Activated naive CD4-positive, alpha-beta T cell treated with anti-CD3 and anti-CD28 coated beads for 36 hours (primary cell): Measurements from ENCODE around the gene SMIM17. TPM values are rescaled to one million over a fixed set of nuclear protein-coding genes. Genes with fewer than 3 reads are reported as not detected.
"Not testable (repeated sequence)": the region's sequence is repeated elsewhere in the genome, so short reads cannot be mapped to it uniquely, and the experiment has no call there.

Experiments used
- CTCF ChIA-PET: fragments of 350-600 bp; sonication (Branson Sonifier 250); formaldehyde crosslinking; loops from one replicate; lab custom pipeline; 2021; ENCODE audit warnings: antibody characterized with exemption; lab: Charles Lee
- DNase-seq: peaks from one replicate; pipeline ENCODE4 v3.0.0-alpha.2; 2020
- H3K27ac Mint-ChIP-seq: one replicate; pipeline ENCODE4 v1.8.0; 2021; ENCODE audit warnings: mild to moderate bottlenecking, mixed read lengths
- H3K27me3 Mint-ChIP-seq: one replicate; pipeline ENCODE4 v1.8.0; 2021; ENCODE audit warnings: low read depth, mixed read lengths
- H3K36me3 Mint-ChIP-seq: one replicate; pipeline ENCODE4 v1.8.0; 2021; ENCODE audit warnings: low read depth, mixed read lengths
- H3K4me1 Mint-ChIP-seq: one replicate; pipeline ENCODE4 v1.8.0; 2021; ENCODE audit warnings: low read depth, mixed read lengths
- H3K4me3 Mint-ChIP-seq: one replicate; pipeline ENCODE4 v1.8.0; 2021; ENCODE audit warnings: mild to moderate bottlenecking, moderate library complexity, mixed read lengths
- H3K9me3 Mint-ChIP-seq: one replicate; pipeline ENCODE4 v1.8.0; 2021; ENCODE audit warnings: mixed read lengths
- intact Hi-C: fragments of 100-400 bp; cut with micrococcal nuclease; formaldehyde crosslinking; loops from one replicate; pipeline ENCODE4 v1.15.1; 2023
- total RNA-seq, 2 experiments: library from RNA; stranded (reverse); gene quantifications; one replicate each; pipeline ENCODE4 v1.2.3, GENCODE V29; 2021

SMIM17 gene
- total RNA-seq, 2 experiments from 2014 or later, result not detected

DNA sequence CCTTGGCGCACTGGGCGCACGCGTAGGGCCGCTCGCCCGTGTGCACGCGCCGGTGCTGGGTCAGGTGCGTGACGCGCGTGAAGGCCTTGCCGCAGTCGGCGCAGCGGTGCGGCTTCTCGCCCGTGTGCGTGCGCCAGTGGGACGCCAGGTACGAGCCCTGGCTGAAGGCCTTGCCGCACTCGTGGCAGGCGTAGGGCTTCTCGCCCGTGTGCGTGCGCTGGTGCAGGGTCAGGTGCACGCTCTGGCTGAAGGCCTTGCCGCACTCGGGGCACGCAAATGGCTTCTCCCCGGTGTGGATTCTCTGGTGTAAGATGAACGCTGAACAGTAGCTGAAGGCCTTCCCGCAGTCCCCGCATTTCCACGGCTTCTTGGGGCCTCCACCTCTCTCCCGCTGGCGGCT lies 21.6 kb downstream of the SMIM17 start:
- Mint-ChIP-seq H3K36me3 (peaks cover 44% of the 10 kb centered on the region), H3K27me3 (no peaks in the 10 kb centered on the region), H3K4me3 (no peak overlapping the region), H3K27ac (no peak overlapping the region), H3K4me1 (no peaks in the 10 kb centered on the region), H3K9me3 (peaks cover 30% of the 10 kb centered on the region)
- intact Hi-C loops, result no loop called here
- no peak for DNase-seq
- CTCF ChIA-PET, result no interaction called here

DNA sequence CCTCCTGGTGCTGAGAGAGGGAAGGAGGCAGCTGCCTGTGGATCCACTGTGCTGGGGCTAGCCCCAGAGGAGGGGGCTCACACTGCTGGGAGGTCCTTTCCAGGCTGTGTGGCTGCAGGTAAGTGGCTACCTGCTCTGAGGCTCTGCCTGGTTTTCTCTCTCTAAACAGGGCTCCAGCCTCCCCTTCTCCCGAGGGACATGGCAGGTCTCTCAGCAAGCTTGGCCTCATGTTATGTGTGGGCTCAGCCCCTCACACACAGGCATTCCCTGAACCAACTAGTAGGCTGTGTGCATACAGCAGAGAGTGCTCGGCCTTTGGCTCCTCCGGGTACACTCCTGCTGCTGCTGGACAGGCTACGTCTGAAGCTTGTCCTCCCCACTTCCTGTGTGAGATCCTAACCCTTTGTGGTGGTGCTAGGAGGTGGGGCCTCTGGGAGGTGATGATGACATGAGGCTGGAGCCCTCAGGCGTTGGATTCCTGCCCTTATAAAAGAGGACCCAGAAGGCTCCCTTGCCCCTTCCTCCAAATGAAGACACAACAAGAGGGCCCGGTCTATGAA lies 24.4 kb downstream of the SMIM17 start:
- CTCF ChIA-PET, result no interaction called here
- no peaks in the 10 kb centered on the region for H3K27me3 Mint-ChIP-seq

DNA sequence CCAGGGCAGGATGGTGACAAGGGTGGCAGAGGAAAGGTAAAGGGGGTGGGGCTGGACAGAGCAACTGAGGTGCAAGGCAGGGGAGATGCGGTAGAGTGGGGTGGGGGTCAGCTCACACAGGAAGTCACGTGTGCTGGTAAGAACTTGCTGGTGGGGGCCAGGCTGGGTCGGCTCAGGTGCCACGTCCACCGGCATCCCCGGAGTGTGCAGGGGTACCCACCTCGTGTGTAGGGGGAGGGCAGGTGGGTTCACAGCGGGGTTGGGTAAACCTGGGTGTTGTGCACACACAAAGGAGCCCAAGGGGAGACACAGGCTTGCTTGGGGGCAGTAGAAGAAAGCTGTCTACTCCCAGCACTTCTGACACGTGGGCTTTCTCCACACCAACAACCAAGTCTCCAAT lies 25.7 kb downstream of the SMIM17 start:
- H3K27ac Mint-ChIP-seq, result no peak overlapping the region
- DNase-seq, result no peak
- H3K9me3 Mint-ChIP-seq, result peaks cover 26% of the 10 kb centered on the region
- intact Hi-C loops, result no loop called here
- CTCF ChIA-PET, result no interaction called here
- H3K4me1 Mint-ChIP-seq, result peaks cover 12% of the 10 kb centered on the region
- no peak overlapping the region for H3K4me3 Mint-ChIP-seq
- H3K36me3 Mint-ChIP-seq, result peaks cover 30% of the 10 kb centered on the region
- no peaks in the 10 kb centered on the region for H3K27me3 Mint-ChIP-seq

More for the DNA sequence above, 24.4 kb downstream of the SMIM17 start:
- H3K9me3 Mint-ChIP-seq, result peaks cover 30% of the 10 kb centered on the region
- peaks cover 36% of the 10 kb centered on the region for H3K36me3 Mint-ChIP-seq
- intact Hi-C loops, result no loop called here
- no peak for DNase-seq
- no peak overlapping the region for H3K27ac Mint-ChIP-seq
- H3K4me1 Mint-ChIP-seq, result peaks cover 12% of the 10 kb centered on the region
- H3K4me3 Mint-ChIP-seq, result no peak overlapping the region

DNA sequence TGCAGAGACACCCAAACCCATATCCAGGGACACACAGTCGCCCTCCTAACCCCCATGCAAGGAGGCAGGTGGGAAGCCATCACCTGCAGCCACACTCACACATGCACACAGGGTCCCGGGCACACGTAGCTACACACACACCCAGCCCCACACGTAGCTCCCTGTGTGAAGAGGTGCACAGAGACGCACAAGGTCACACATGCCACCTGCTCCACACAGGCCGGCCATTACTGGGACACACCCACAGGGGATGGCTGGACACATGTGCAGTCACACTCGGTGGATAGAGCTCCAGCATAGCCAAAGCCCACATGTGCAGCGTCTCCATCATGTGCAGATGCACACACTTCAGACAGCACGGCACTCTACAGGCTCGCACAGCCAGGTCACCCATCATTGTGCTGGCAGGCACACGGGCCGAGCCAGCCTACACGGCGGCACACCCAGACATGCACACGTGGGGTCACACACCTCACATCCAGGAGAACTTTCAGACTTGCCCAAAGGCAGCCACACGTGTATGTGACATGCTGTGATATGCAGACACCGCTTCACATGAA lies 27.5 kb downstream of the SMIM17 start:
- Mint-ChIP-seq H3K27me3 (no peaks in the 10 kb centered on the region), H3K4me3 (peak overlapping the region; percentile 88), H3K4me1 (peaks cover 12% of the 10 kb centered on the region), H3K27ac (no peak overlapping the region), H3K9me3 (peaks cover 16% of the 10 kb centered on the region), H3K36me3 (peaks cover 17% of the 10 kb centered on the region)
- CTCF ChIA-PET, result no interaction called here
- DNase-seq, result no peak
- intact Hi-C loops, result loop anchor here (2.0 kb wide), 1 partner anchor 278 kb away; the partner anchor contains the start of gene ZNF582

DNA sequence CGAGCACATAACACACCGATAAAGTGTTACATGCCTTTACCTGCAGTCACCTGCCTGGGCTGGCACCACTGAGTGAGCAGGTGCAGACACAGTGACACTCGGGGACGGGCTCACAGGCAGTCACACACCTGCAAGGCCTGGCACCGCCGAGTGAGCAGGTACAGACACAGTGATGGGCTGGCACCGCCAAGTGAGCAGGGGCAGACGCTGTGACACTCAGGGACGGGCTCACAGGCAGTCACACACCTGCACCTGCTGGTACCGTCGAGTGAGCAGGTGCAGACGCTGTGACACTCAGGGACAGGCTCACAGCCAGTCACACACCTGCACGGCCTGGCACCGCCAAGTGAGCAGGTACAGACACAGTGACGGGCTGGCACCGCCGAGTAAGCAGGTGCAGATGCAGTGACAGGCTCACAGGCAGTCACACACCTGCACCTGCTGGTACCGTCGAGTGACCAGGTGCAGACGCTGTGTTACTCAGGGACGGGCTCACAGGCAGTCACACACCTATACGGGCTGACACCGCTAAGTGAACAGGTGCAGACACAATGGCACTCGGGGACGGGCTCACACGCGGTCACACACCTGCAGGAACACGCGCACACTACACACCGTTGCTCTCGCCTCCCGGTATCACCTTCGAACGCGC lies 28.1 kb downstream of the SMIM17 start:
- intact Hi-C loops, result loop anchor here (2.0 kb wide), 1 partner anchor 278 kb away; the partner anchor contains the start of gene ZNF582
- H3K4me3 Mint-ChIP-seq, result peak overlapping the region; percentile 88
- peak overlapping the region; percentile 63 for H3K27ac Mint-ChIP-seq
- H3K36me3 Mint-ChIP-seq, result peaks cover 15% of the 10 kb centered on the region
- DNase-seq, result no peak
- CTCF ChIA-PET, result no interaction called here
- H3K27me3 Mint-ChIP-seq, result no peaks in the 10 kb centered on the region
- H3K9me3 Mint-ChIP-seq, result peaks cover 16% of the 10 kb centered on the region
- peaks cover 12% of the 10 kb centered on the region for H3K4me1 Mint-ChIP-seq

DNA sequence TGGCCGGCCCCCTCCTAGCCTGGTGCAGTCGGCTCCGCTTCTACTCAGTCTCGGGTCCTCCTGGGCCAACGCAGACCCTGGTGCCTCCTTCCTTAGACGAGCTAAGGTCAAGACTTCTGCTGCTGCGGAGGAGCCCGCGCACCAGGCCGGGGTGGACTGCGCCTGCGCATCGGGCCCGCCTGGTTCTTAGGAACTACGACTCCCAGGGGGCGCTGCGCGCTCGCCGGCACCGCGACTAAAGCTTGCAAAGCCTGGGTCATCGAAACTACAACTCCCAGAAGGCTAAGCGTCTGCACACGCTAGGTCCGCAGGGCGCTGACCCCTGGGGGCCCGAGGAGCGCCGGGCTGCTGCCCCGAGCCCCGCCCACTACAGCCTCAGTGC lies 28.6 kb downstream of the SMIM17 start, which contains the start of gene ZNF835:
Gene ZNF835 (minus strand): TSS at position 145 of the 382 bp plus-strand sequence. CDS start 6,559 bp downstream, outside the sequence.
- peak within 1 kb of the TSS; percentile 63 for H3K27ac Mint-ChIP-seq
- intact Hi-C loops, result loop anchor here (2.0 kb wide), 1 partner anchor 279 kb away; the partner anchor contains the start of gene ZNF582
- H3K27me3 Mint-ChIP-seq, result no peaks in the 10 kb centered on the region
- DNase-seq, result peak; percentile 85
- H3K4me1 Mint-ChIP-seq, result peaks cover 12% of the 10 kb centered on the region
- H3K4me3 Mint-ChIP-seq, result peak within 1 kb of the TSS; percentile 88
- peaks cover 15% of the 10 kb centered on the region for H3K36me3 Mint-ChIP-seq
- peaks cover 19% of the 10 kb centered on the region for H3K9me3 Mint-ChIP-seq
- CTCF ChIA-PET, result no interaction called here

DNA sequence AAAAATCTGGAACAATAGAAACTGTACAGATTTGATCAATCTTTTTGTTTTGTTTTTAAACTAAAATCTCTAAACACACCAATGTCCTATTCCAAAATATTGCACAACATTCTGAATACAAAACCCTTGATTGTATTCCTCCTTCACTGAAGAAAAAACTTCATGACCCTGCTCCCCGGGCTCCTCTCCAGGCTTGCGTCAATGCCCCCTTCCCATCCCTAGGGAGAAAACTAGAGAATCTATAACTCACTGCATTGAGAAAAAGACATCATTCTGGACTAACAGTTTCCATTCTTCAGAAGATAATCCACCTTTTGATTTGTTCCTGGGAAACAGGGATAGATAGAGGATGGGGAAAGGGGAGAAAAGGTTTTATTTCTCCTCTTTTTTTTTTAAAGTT lies 29.7 kb downstream of the SMIM17 start:
- DNase-seq, H3K27me3 Mint-ChIP-seq, H3K4me3 Mint-ChIP-seq, CTCF ChIA-PET, H3K27ac Mint-ChIP-seq, intact Hi-C loops: not testable (repeated sequence)
- Mint-ChIP-seq H3K9me3 (peaks cover 20% of the 10 kb centered on the region), H3K4me1 (peaks cover 12% of the 10 kb centered on the region), H3K36me3 (peaks cover 17% of the 10 kb centered on the region)

DNA sequence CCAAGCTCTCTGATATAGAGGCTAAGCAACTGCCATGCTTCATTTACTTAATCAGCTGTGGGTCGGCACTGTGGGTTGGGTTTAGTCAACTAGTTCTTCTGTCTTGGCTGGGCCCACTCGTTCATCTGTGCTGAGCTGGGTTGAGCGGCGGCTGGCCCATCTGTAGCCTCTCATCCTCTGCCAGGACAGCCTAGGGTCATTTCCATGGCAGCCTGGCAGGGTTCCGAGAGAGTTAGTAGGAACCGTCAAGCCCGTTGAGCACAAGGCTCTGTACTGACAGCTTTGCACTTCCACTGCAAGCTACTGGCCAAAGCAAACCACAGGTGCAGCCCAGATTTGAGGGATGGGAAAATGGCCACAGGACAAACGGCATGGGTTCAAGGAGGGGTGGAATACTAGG lies 35.2 kb downstream of the SMIM17 start:
- peaks cover 22% of the 10 kb centered on the region for H3K9me3 Mint-ChIP-seq
- no peaks in the 10 kb centered on the region for H3K4me1 Mint-ChIP-seq
- CTCF ChIA-PET, result no interaction called here
- no peak overlapping the region for H3K4me3 Mint-ChIP-seq
- intact Hi-C loops, result no loop called here
- H3K27me3 Mint-ChIP-seq, result no peaks in the 10 kb centered on the region
- DNase-seq, result no peak
- H3K27ac Mint-ChIP-seq, result no peak overlapping the region
- H3K36me3 Mint-ChIP-seq, result peaks cover 7% of the 10 kb centered on the region

DNA sequence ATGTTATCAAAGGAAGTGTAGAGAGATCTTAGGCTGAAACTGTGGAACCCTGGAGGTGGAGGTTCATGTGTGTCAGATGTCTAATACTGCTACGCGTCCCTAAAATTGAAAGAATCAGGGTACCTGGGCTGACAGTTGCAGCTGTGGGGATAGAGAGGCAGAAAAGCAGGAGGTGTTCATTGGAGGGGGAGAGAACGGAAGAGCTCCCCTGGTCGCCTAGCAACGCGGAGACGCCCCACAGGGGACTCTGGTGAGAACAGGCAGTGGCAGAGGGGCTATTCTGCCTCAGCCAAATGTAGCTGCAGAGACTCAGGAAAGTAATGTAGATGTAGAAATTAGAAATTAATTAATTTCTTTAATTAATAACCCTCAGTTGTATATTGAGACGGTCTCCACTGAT lies 38.7 kb downstream of the SMIM17 start:
- no peak overlapping the region for H3K27ac Mint-ChIP-seq
- no peaks in the 10 kb centered on the region for H3K4me1 Mint-ChIP-seq
- H3K4me3 Mint-ChIP-seq, result no peak overlapping the region
- no peak for DNase-seq
- H3K9me3 Mint-ChIP-seq, result peaks cover 35% of the 10 kb centered on the region
- intact Hi-C loops, result no loop called here
- H3K36me3 Mint-ChIP-seq, result peaks cover 12% of the 10 kb centered on the region
- H3K27me3 Mint-ChIP-seq, result no peaks in the 10 kb centered on the region
- CTCF ChIA-PET, result no interaction called here

DNA sequence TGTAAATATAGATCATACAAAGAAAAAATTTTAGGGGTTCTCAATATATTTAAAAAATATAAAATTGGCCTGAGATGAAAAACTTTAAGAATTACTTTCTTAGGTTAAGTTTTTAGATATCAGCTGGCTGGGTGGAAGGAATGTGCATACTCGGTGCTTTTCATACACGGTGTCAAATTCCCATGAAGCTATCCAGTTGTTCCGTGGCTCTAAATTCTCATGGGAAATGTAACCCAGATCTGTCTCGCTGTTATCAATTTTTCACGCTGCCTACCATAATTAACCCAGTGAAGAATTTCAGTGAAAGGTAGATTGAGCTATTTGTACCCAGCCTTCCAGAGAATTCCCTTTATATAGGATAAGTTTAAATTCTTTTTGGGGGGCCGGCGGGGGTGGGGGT lies 40.2 kb downstream of the SMIM17 start:
- no peak overlapping the region for H3K27ac Mint-ChIP-seq
- no peak for DNase-seq

DNA sequence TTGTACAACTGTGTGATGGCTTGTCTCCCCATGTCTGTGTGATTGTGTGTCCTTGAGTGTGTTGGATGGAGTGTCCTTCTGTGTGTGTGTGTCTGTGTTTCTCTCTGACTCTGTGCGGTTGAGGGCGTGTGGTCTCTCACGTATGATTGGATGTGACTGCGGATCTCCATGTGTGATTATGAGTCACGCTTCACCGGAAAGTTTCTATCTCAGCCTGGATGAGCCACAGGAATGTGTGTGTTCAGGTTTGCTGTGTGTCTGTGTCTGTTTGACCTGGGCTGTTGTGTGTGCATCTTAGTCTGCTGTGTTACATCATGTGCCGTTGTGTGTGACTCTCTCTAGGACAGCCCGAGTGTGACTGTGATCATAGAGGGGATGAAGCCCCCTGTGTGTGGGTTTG lies 44.1 kb downstream of the SMIM17 start:
- no peak for DNase-seq
- H3K4me1 Mint-ChIP-seq, result no peaks in the 10 kb centered on the region
- intact Hi-C loops, result no loop called here
- CTCF ChIA-PET, result no interaction called here
- H3K27me3 Mint-ChIP-seq, result no peaks in the 10 kb centered on the region
- no peak overlapping the region for H3K27ac Mint-ChIP-seq
- H3K9me3 Mint-ChIP-seq, result peaks cover 34% of the 10 kb centered on the region
- H3K4me3 Mint-ChIP-seq, result no peak overlapping the region
- H3K36me3 Mint-ChIP-seq, result peaks cover 12% of the 10 kb centered on the region

More for the DNA sequence above, 40.2 kb downstream of the SMIM17 start:
- H3K27me3 Mint-ChIP-seq, result no peaks in the 10 kb centered on the region
- no peaks in the 10 kb centered on the region for H3K4me1 Mint-ChIP-seq
- peaks cover 14% of the 10 kb centered on the region for H3K36me3 Mint-ChIP-seq
- H3K4me3 Mint-ChIP-seq, result no peak overlapping the region
- CTCF ChIA-PET, result no interaction called here
- intact Hi-C loops, result no loop called here
- H3K9me3 Mint-ChIP-seq, result peaks cover 38% of the 10 kb centered on the region

DNA sequence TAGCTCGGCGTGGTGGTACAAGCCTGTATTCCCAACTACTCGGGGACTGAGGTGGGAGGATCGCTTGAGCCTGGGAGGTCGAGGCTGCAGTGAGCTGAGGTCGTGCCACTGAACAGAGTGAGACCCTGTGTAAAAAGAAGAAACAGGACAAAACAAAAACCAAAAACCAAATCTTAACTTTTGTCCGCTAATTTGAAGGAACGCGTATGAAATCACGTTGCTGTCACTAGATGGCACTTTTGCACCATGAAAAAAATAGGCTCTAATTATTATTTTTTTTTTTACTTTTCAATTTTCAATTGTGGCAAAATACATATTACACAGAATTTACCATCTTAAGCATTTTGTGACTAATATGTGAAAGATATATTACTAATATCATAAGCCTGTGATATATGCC lies 46.2 kb downstream of the SMIM17 start:
- CTCF ChIA-PET, result no interaction called here
- Mint-ChIP-seq H3K4me1 (no peaks in the 10 kb centered on the region), H3K36me3 (peaks cover 22% of the 10 kb centered on the region), H3K4me3 (no peak overlapping the region), H3K27ac (no peak overlapping the region), H3K9me3 (peaks cover 45% of the 10 kb centered on the region), H3K27me3 (no peaks in the 10 kb centered on the region)
- intact Hi-C loops, result no loop called here
- no peak for DNase-seq

DNA sequence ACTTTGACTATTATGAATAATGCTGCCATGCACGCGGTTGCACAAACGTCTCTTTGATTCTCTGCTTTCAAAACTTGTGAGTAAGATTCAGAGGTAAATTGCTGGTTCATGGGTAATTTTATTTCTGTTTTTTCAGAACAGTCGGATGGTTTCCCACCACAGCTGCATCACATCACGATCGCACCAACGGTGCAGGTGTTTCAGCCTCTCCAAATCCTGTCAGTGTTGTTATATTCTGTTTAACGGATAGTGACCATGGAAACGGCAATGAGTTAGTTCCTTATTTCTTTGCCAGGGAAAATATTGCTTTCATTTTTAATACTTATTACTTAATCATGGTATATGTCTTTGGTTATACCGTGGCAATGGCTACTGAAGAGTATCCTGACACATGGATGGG lies 47.7 kb downstream of the SMIM17 start:
- DNase-seq, result no peak
- H3K4me3 Mint-ChIP-seq, result no peak overlapping the region

More for the DNA sequence above, 47.7 kb downstream of the SMIM17 start:
- CTCF ChIA-PET, result no interaction called here
- intact Hi-C loops, result no loop called here
- Mint-ChIP-seq H3K27ac (no peak overlapping the region), H3K4me1 (no peaks in the 10 kb centered on the region), H3K9me3 (peaks cover 39% of the 10 kb centered on the region), H3K27me3 (no peaks in the 10 kb centered on the region), H3K36me3 (peaks cover 16% of the 10 kb centered on the region)
